Measurements from ENCODE around the gene KRTAP10-10. TPM values are rescaled to one million over a fixed set of nuclear protein-coding genes. Genes with fewer than 3 reads are reported as not detected.

Gene KRTAP10-10
- total and polyA plus RNA-seq, 4 donors = not detected

DNA sequence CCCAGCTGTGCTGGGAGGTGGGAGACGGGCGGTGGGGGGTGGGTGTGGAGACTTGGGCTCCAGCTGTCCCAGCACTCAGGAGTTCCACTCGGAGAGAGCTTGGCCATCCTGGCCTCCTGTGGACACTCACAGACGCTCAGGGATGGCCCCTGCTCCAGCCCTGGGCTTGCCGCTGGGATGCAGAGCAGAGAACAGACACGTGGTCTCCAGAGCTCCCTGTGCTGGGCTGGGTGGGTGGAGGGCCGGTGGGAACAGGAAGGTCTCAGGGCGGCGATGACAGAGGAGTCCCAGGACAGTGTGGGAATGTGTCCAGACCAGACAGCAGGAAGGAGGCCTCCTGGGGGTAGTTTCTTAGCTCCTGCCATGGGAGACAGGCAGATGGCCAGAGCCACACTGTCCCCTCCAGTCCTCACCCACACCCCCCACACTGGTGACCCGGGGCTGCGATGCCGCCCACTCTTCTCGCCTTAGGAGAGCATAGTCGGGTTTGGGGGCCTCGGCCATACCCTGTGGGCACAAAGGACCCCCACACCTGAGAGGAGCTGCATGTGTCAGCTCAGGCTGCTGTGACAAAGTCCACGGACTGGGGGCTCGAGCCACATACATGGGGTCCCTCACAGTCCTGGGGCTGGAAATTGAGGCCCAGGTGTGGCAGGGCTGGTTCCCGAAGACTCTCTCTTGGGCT lies 8.3 kb upstream of the KRTAP10-10 start:
- H3K4me1 ChIP-seq (ENCODE audit: control insufficient read depth in 4 of 4, insufficient read depth in 4 of 4, low read length in 3 of 4) = no peaks in the 10 kb centered on the region
- no peak for TF ChIP-seq JUND (IDR thresholded peaks at IDR 0.05)
- TF ChIP-seq GABPA (IDR thresholded peaks at IDR 0.05 in 1 of 2, conservative IDR thresholded peaks at IDR 0.05 in 1 of 2) = no peak
- TF ChIP-seq, protein P1, sequence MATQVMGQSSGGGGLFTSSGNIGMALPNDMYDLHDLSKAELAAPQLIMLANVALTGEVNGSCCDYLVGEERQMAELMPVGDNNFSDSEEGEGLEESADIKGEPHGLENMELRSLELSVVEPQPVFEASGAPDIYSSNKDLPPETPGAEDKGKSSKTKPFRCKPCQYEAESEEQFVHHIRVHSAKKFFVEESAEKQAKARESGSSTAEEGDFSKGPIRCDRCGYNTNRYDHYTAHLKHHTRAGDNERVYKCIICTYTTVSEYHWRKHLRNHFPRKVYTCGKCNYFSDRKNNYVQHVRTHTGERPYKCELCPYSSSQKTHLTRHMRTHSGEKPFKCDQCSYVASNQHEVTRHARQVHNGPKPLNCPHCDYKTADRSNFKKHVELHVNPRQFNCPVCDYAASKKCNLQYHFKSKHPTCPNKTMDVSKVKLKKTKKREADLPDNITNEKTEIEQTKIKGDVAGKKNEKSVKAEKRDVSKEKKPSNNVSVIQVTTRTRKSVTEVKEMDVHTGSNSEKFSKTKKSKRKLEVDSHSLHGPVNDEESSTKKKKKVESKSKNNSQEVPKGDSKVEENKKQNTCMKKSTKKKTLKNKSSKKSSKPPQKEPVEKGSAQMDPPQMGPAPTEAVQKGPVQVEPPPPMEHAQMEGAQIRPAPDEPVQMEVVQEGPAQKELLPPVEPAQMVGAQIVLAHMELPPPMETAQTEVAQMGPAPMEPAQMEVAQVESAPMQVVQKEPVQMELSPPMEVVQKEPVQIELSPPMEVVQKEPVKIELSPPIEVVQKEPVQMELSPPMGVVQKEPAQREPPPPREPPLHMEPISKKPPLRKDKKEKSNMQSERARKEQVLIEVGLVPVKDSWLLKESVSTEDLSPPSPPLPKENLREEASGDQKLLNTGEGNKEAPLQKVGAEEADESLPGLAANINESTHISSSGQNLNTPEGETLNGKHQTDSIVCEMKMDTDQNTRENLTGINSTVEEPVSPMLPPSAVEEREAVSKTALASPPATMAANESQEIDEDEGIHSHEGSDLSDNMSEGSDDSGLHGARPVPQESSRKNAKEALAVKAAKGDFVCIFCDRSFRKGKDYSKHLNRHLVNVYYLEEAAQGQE (IDR thresholded peaks at IDR 0.05) = no peak
- no peak for TF ChIP-seq SP1 (IDR thresholded peaks at IDR 0.05)
- TF ChIP-seq, protein P2, sequence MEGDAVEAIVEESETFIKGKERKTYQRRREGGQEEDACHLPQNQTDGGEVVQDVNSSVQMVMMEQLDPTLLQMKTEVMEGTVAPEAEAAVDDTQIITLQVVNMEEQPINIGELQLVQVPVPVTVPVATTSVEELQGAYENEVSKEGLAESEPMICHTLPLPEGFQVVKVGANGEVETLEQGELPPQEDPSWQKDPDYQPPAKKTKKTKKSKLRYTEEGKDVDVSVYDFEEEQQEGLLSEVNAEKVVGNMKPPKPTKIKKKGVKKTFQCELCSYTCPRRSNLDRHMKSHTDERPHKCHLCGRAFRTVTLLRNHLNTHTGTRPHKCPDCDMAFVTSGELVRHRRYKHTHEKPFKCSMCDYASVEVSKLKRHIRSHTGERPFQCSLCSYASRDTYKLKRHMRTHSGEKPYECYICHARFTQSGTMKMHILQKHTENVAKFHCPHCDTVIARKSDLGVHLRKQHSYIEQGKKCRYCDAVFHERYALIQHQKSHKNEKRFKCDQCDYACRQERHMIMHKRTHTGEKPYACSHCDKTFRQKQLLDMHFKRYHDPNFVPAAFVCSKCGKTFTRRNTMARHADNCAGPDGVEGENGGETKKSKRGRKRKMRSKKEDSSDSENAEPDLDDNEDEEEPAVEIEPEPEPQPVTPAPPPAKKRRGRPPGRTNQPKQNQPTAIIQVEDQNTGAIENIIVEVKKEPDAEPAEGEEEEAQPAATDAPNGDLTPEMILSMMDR (IDR thresholded peaks at IDR 0.05; ENCODE audit: low read depth, low read length, missing input control) = no peak
- TF ChIP-seq HNF4A (conservative IDR thresholded peaks at IDR 0.05) = no peak
- TF ChIP-seq FOXA1 (IDR thresholded peaks at IDR 0.05) = no peak
- TF ChIP-seq, protein P3, sequence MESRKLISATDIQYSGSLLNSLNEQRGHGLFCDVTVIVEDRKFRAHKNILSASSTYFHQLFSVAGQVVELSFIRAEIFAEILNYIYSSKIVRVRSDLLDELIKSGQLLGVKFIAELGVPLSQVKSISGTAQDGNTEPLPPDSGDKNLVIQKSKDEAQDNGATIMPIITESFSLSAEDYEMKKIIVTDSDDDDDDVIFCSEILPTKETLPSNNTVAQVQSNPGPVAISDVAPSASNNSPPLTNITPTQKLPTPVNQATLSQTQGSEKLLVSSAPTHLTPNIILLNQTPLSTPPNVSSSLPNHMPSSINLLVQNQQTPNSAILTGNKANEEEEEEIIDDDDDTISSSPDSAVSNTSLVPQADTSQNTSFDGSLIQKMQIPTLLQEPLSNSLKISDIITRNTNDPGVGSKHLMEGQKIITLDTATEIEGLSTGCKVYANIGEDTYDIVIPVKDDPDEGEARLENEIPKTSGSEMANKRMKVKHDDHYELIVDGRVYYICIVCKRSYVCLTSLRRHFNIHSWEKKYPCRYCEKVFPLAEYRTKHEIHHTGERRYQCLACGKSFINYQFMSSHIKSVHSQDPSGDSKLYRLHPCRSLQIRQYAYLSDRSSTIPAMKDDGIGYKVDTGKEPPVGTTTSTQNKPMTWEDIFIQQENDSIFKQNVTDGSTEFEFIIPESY (IDR thresholded peaks at IDR 0.05) = no peak
- no peak for TF ChIP-seq NR2F2 (IDR thresholded peaks at IDR 0.05)
- TF ChIP-seq, protein P4, sequence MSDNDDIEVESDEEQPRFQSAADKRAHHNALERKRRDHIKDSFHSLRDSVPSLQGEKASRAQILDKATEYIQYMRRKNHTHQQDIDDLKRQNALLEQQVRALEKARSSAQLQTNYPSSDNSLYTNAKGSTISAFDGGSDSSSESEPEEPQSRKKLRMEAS (IDR thresholded peaks at IDR 0.05) = no peak
- no peak for TF ChIP-seq HNF4G (IDR thresholded peaks at IDR 0.05)
- no peak for TF ChIP-seq FOXA2 (IDR thresholded peaks at IDR 0.05)
- no peak for TF ChIP-seq RAD21 (IDR thresholded peaks at IDR 0.05)
- TF ChIP-seq EGR1 (IDR thresholded peaks at IDR 0.05; ENCODE audit: low read depth in 2 of 2) = no peak
- no peak for TF ChIP-seq YY1 (IDR thresholded peaks at IDR 0.05)
- H3K27me3 ChIP-seq (ENCODE audit: control insufficient read depth in 4 of 4, insufficient read depth in 4 of 4, low read length in 3 of 4) = no peaks in the 10 kb centered on the region
- 77% methylated on average over 18 of the region's 18 CpGs for WGBS
- no peak overlapping the region for H3K4me3 ChIP-seq (ENCODE audit: low read depth in 1 of 3, low read length in 3 of 3)
- H3K9ac ChIP-seq (ENCODE audit: low read depth in 1 of 2, low read length in 2 of 2) = no peak overlapping the region
- no peak overlapping the region for H3K27ac ChIP-seq (ENCODE audit: low read depth in 1 of 2, low read length in 2 of 2)
- peaks cover 3 to 11% (median 7%) of the 10 kb centered on the region in 4 donors for H3K9me3 ChIP-seq (ENCODE audit: control insufficient read depth in 4 of 4, low read length in 3 of 4)
- no peak for DNase-seq (ENCODE audit: low spot score)
- no peaks in the 10 kb centered on the region for H3K36me3 ChIP-seq (ENCODE audit: control insufficient read depth in 4 of 4, insufficient read depth in 3 of 4, low read depth in 1 of 4, low read length in 3 of 4)

DNA sequence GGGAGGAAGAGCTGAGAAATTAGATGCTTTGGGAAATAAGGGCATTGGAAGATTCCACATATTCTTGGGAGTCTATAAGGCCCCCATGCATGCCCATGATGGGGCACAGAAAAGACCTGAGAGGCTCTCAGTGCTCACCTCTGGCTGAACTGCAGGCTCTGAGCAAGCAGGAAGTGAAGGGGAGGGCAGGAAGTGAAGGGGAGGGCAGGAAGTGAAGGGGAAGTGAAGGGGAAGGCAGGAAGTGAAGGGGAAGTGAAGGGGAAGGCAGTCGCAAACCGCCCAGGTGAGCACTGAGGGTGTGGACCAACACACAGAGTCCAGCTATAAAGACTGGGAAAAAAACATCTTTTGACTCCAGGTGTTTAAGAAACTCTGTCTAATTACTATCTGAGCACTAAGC lies 6.7 kb upstream of the KRTAP10-10 start:
- H3K9ac ChIP-seq (ENCODE audit: low read depth in 1 of 2, low read length in 2 of 2) = no peak overlapping the region
- no peaks in the 10 kb centered on the region for H3K4me1 ChIP-seq (ENCODE audit: control insufficient read depth in 4 of 4, insufficient read depth in 4 of 4, low read length in 3 of 4)
- TF ChIP-seq FOXA2 (IDR thresholded peaks at IDR 0.05) = no peak
- no peak for TF ChIP-seq NR2F2 (IDR thresholded peaks at IDR 0.05)
- no peak for TF ChIP-seq YY1 (IDR thresholded peaks at IDR 0.05)
- TF ChIP-seq, protein P1 (IDR thresholded peaks at IDR 0.05) = no peak
- TF ChIP-seq HNF4G (IDR thresholded peaks at IDR 0.05) = no peak
- TF ChIP-seq, protein P5, sequence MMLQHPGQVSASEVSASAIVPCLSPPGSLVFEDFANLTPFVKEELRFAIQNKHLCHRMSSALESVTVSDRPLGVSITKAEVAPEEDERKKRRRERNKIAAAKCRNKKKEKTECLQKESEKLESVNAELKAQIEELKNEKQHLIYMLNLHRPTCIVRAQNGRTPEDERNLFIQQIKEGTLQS (IDR thresholded peaks at IDR 0.05) = no peak
- TF ChIP-seq, protein P3 (IDR thresholded peaks at IDR 0.05) = no peak
- TF ChIP-seq HNF4A (conservative IDR thresholded peaks at IDR 0.05) = no peak
- TF ChIP-seq JUND (IDR thresholded peaks at IDR 0.05) = no peak
- no peak for TF ChIP-seq RXRA (IDR thresholded peaks at IDR 0.05)
- no peak for TF ChIP-seq FOXA1 (IDR thresholded peaks at IDR 0.05)
- peaks cover 0 to 12% (median 5%) of the 10 kb centered on the region in 4 donors for H3K9me3 ChIP-seq (ENCODE audit: control insufficient read depth in 4 of 4, low read length in 3 of 4)
- WGBS = 80% methylated on average over 2 of the region's 2 CpGs
- no peaks in the 10 kb centered on the region for H3K27me3 ChIP-seq (ENCODE audit: control insufficient read depth in 4 of 4, insufficient read depth in 4 of 4, low read length in 3 of 4)
- DNase-seq (ENCODE audit: low spot score) = no peak
- H3K4me3 ChIP-seq (ENCODE audit: low read depth in 1 of 3, low read length in 3 of 3) = no peak overlapping the region
- H3K27ac ChIP-seq (ENCODE audit: low read depth in 1 of 2, low read length in 2 of 2) = no peak overlapping the region
- H3K36me3 ChIP-seq (ENCODE audit: control insufficient read depth in 4 of 4, insufficient read depth in 3 of 4, low read depth in 1 of 4, low read length in 3 of 4) = no peaks in the 10 kb centered on the region

Data from liver (tissue), 9 donors.